Activated CD4-positive, alpha-beta T cell treated with anti-CD3 and anti-CD28 coated beads, Interleukin-2, amount 50 U/mL, for 1 hour (primary cell): ENCODE results near the gene TMEM239.
"Not testable (repeated sequence)": the region's sequence is repeated elsewhere in the genome, so short reads cannot be mapped to it uniquely, and the experiment has no call there.

ENCODE experiments used
- DNase-seq: peaks from one replicate; pipeline ENCODE4 v3.0.0-alpha.2; 2020

Gene TMEM239

DNA sequence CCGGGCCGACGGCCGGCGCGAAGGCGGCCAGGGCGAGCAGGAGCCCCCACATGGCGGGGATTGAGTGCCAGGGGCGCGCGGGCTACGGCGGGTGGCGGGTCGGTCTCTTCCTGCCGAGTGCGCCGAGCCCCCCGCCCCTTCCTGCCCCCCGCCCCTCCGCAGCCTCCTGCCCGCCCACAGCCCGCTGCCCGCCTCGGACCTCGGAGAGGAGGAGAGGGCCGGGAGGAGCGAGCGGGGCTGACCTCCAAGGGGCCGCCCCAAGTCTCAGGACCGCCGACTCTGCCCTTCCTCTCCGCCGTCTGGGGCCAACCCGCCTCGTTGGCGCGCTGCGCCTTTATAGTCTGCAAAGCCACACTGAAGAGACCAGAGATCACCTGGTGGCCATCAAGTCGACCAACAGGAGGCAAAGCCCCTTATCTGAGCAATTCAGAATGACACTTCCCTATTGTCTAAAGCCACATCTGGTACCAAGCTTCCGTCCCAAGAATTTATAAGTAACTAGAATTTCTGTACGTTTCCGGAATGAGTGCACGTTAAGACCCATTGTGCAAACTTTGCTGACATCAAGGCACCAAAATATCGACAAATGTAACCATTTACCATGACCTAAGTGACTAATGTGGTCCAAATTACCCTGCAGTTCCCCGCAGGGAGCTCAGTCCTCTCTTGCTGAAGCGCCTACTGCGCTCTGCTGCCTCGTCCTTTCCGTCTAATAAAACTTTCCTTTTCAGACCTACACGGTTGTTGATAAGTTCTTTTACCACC lies 15.5 kb upstream of the TMEM239 start, which contains the start of gene CPXM1:
Gene CPXM1, minus strand, starts transcription at position 107 of the 765 bp plus-strand sequence. Its CDS starts 55 bp downstream, at position 52.
- no peak for DNase-seq

GRCh38 chr20:2801286-2801728 lies 14.9 kb upstream of the TMEM239 start:
- no peak for DNase-seq

- DNase-seq, result no peak
Measured at GRCh38 chr20:2804041-2804828, 11.9 kb upstream of the TMEM239 start.

DNA sequence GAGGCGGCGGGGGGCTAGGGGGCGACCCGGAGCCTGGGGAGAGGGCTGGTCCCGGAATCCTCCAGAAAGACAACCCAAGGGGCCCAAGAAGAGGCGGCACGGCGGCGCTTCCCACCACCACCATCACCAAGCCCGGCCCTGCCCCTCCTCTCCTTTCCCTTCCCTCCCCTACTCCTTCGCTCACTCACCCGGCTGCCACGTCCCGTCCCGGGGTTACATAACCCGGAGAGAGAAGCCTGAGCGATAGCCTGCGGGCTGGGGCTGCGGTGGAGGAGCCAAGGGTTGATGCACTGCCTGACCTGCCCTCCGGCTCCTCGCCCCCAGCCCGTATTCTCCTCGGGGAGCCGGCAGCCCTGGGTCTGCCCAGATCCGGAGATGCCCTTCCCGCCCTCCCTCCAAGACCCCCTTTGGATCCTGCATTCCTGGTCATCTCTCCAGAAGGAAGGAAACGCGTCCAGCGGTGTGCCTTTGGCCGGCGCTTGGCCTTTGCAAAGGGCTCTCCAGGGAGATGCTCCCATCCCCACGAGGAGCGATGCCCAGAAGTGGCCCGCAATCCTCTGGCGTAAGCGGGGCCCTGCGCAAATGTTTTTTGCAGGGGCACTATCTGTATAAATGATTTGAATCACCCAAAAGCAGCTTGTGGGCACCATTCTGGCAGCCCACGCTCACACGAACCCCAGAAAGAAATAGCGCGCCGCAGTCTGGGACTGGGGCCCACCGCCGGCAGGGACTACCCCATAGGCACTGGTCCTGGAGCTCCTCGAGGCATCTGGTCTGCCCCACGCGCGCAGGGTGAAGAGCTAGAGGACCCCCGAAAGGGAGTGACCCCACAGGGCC lies 11.1 kb upstream of the TMEM239 start:
- no peak for DNase-seq

GRCh38 chr20:2805689-2806350 lies 10.3 kb upstream of the TMEM239 start:
- no peak for DNase-seq

- no peak for DNase-seq
Measured at GRCh38 chr20:2806351-2806701, 9.8 kb upstream of the TMEM239 start.

DNA sequence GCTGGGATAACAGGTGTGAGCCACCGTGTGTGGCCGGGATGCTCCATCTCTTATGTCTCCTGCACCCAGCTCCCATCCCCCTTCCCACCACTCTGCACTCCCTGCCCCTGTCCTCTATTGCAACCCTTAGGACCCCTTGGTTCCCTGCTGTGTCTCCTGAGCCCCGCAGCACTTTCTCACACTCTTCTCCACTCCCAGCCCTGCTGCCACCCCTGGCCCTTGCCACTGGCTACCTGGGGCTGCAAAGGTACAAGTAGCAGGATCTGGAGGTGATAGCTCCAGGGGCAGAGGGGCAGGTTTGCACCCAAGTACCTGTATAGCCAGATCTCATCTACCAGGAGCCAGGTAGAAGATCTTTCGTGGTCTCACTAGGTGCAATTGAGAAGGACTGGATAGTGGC lies 9.1 kb upstream of the TMEM239 start:
- no peak for DNase-seq

- not testable (repeated sequence) for DNase-seq
Measured at GRCh38 chr20:2807929-2808328, 8.2 kb upstream of the TMEM239 start.

- DNase-seq, result no peak
Measured at GRCh38 chr20:2809690-2810089, 6.5 kb upstream of the TMEM239 start.

DNA sequence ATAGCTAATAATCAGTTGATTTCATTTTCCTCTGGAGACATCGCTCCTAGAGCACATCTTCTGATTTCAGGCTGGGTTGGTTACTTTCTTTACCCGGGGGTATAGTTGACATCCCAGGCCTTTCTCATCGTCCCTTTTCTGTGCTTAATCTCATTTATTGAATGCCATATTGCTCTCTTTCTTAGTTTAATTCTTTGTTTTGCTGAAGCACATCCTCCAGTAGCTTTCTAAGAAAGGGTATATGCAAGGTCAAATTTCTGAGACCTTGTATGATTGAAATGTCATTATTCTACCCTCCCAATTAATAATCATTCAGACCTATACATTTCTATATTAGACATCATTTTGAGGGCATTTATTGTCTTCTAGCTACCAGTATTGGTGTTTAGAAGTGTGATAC lies 4.0 kb upstream of the TMEM239 start:
- DNase-seq, result no peak

- DNase-seq, result no peak
Measured at GRCh38 chr20:2814076-2814475, 2.1 kb upstream of the TMEM239 start.

DNA sequence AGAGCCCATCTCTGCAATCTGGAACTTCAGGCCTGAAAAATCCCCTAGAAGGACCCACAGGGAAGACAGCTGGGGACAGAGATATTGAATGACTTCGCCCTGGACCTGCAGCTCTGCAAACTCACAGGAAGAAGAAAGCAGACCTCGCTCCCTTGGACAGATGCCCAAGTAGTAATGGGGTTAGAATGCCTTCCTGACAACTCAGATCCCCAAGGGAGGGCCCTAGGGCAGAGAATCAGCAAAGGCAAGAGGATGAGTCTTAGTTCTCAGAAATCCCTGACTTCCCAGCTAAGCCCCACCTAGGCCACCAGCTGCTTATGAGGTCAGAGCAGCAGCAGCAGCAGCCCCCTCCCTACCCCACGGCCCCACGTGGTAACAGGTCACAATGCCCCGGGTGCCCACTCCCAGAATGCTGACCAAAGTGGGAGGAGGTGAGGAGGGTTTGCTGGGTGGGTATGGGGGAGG lies 1.5 kb upstream of the TMEM239 start, which contains the start of gene C20orf141:
Gene C20orf141, plus strand, starts transcription at position 401 of the 465 bp plus-strand sequence. CDS start 198 bp downstream, outside the sequence.
- no peak for DNase-seq

- no peak for DNase-seq
Measured at GRCh38 chr20:2815242-2815900, 793 bp upstream of the TMEM239 start.

DNA sequence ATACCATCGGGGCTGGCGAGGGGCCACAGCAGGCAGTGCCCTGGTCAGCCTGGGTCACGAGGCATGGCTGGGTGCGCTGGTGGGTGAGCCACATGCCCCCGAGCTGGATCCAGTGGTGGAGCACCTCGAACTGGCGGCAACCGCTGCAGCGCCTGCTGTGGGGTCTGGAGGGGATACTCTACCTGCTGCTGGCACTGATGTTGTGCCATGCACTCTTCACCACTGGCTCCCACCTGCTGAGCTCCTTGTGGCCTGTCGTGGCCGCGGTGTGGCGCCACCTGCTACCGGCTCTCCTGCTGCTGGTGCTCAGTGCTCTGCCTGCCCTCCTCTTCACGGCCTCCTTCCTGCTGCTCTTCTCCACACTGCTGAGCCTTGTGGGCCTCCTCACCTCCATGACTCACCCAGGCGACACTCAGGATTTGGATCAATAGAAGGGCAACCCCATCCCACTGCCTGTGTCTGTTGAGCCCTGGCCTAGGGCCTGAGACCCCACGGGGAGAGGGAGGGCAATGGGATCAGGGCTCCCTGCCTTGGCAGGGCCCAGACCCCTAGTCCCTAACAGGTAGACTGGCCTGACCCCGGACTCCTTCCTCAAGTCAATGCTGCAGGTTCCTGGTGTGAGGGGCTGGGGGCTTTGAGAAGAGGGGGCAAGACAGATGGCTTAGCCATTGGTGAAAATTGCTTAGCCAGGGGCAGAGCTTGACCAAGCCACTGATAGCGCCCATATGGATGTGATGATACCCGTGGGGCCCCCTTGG lies 598 bp downstream of the TMEM239 start:
- no peak for DNase-seq

- no peak for DNase-seq
Measured at GRCh38 chr20:2817341-2817726, 1.2 kb downstream of the TMEM239 start.

- no peak for DNase-seq
Measured at GRCh38 chr20:2817891-2818595, 1.9 kb downstream of the TMEM239 start.

- DNase-seq, result no peak
Measured at GRCh38 chr20:2820084-2820895, 4.1 kb downstream of the TMEM239 start.

- DNase-seq, result no peak
Measured at GRCh38 chr20:2820896-2821869, 5.0 kb downstream of the TMEM239 start.
